T-cell (primary cell): ENCODE data around the gene INSYN2A. TPM values are rescaled to one million over a fixed set of nuclear protein-coding genes. Genes with fewer than 3 reads are reported as not detected.

ENCODE experiments used
- ATAC-seq, 4 experiments: fragments of 200-7000 bp in 3 of 4; fragments of 150-1000 bp in 1 of 4; cut with Tn5 transposase; replicated peaks in 1 of 4; 1 replicate in 3 of 4; 2 replicates in 1 of 4; pipeline ENCODE4 v1.10.0; 2021; ENCODE audit warnings: moderate library complexity in 3 of 4, mild to moderate bottlenecking in 2 of 4, moderate number of reproducible peaks in 1 of 4
- CTCF ChIA-PET, 2 donors: fragments of 300-600 bp; sonication (Branson Sonifier 250); formaldehyde crosslinking; loops; one replicate each; lab custom pipeline; 2022; ENCODE audit warnings: antibody characterized with exemption in 2 of 2; lab: Charles Lee
- POLR2A ChIA-PET, 2 donors: fragments of 300-600 bp; sonication (Branson Sonifier 250); formaldehyde crosslinking; loops; one replicate each; lab custom pipeline; 2022; ENCODE audit warnings: antibody characterized with exemption in 2 of 2; lab: Charles Lee
- DNase-seq, 35 experiments: peaks; one replicate each; pipeline versions ENCODE4 v3.0.0 to v3.0.0-alpha.2; 2013 to 2023
- H3K27ac ChIP-seq: one replicate; pipeline ENCODE4 v1.5.1; 2013; ENCODE audit warnings: low read length
- H3K27me3 ChIP-seq, 2 experiments: replicated peaks in 1 of 2; 1 replicate in 1 of 2; 2 replicates in 1 of 2; pipeline versions ENCODE4 v1.6.1 to v1.7.0; 2013; ENCODE audit warnings: low read length in 1 of 2, mixed read lengths in 1 of 2; ENCODE audit not compliant: control insufficient read depth in 2 of 2, insufficient read depth in 2 of 2; ENCODE audit errors: extremely low read depth in 1 of 2
- H3K36me3 ChIP-seq, 2 donors: 1 replicate in 1 of 2; 2 replicates in 1 of 2; pipeline versions ENCODE4 v1.6.1 to v1.7.0; 2013; ENCODE audit warnings: low read length in 1 of 2; ENCODE audit not compliant: control insufficient read depth in 2 of 2, insufficient read depth in 1 of 2; ENCODE audit errors: extremely low read depth in 1 of 2
- H3K4me1 ChIP-seq, 2 experiments: 1 replicate in 1 of 2; 2 replicates in 1 of 2; pipeline versions ENCODE4 v1.6.1 to v1.7.0; 2013; ENCODE audit warnings: low read length in 2 of 2, mixed read lengths in 1 of 2; ENCODE audit not compliant: insufficient read depth in 2 of 2, control insufficient read depth in 1 of 2; ENCODE audit errors: extremely low read depth in 1 of 2
- H3K4me3 ChIP-seq, 2 donors: 1 replicate in 1 of 2; 2 replicates in 1 of 2; pipeline versions ENCODE4 v1.5.1 to v1.7.0; 2013; ENCODE audit warnings: mild to moderate bottlenecking in 2 of 2, low read length in 1 of 2, moderate library complexity in 1 of 2; ENCODE audit not compliant: control insufficient read depth in 1 of 2; ENCODE audit errors: extremely low read depth in 1 of 2
- H3K9me3 ChIP-seq: 2 replicates; pipeline ENCODE4 v1.7.0; 2013
- H3K27ac Mint-ChIP-seq, 2 donors: one replicate each; pipeline ENCODE4 v1.8.0; 2020 to 2021; ENCODE audit warnings: mild to moderate bottlenecking in 2 of 2, mixed read lengths in 2 of 2
- H3K27me3 Mint-ChIP-seq, 2 donors: one replicate each; pipeline ENCODE4 v1.8.0; 2021 to 2022; ENCODE audit warnings: mixed read lengths in 2 of 2
- H3K36me3 Mint-ChIP-seq: one replicate; pipeline ENCODE4 v1.8.0; 2021; ENCODE audit warnings: mixed read lengths
- H3K4me1 Mint-ChIP-seq, 3 donors: one replicate each; pipeline ENCODE4 v1.8.0; 2020 to 2022; ENCODE audit warnings: mixed read lengths in 3 of 3, mild to moderate bottlenecking in 1 of 3
- H3K4me3 Mint-ChIP-seq, 3 donors: one replicate each; pipeline ENCODE4 v1.8.0; 2020 to 2022; ENCODE audit warnings: mild to moderate bottlenecking in 3 of 3, mixed read lengths in 3 of 3, moderate library complexity in 3 of 3
- H3K9me3 Mint-ChIP-seq, 3 donors: one replicate each; pipeline ENCODE4 v1.8.0; 2020 to 2022; ENCODE audit warnings: mixed read lengths in 3 of 3
- WGBS: methylation state at CpG from one replicate; pipeline ENCODE4 v1.1.5; 2013; ENCODE audit warnings: missing lambda C conversion rate; ENCODE audit not compliant: insufficient coverage; 5-methylcytosine and 5-hydroxymethylcytosine counted together
- total RNA-seq, 35 experiments: library from RNA in 6 of 35; stranded (reverse) in 6 of 35; fragments of 120-200 nt in 1 of 35; gene quantifications; one replicate each; pipeline versions ENCODE4 v1.2.1 to v1.2.4 and lab custom pipeline; 2013 to 2026

The INSYN2A gene
- total RNA-seq, 5 donors from 2014 or later (not counting 1 experiment from before 2014, with no cell fraction given), result not detected

DNA sequence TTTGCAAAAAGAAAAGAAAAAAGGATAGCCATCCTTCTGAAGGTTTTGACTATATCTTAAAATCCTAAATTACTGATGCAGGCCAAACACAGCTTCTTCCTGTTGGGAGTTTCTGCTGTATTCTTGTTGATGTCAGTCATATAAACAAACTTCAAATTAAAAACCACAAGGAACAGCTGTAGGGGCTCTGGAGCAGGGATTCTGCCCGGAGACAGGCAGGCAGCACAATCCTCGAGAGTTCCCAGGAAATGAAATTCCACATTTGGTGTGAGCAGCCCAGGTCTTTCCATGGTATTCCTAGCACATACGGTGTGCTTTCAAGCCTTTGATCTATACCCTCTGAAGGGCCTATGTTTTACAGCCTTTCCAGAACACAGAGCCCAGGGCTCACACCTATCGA is 43.2 kb downstream of the INSYN2A start:
- H3K4me1 ChIP-seq, result no peaks in the 10 kb centered on the region
- ChIA-PET POLR2A (no interaction called here), CTCF (no interaction called here)
- H3K27ac Mint-ChIP-seq, result no peak overlapping the region
- WGBS, result 87% methylated on average over 3 of the region's 4 CpGs
- no peaks in the 10 kb centered on the region for H3K9me3 ChIP-seq
- peaks cover 0 to 4% (median 0%) of the 10 kb centered on the region in 3 donors for H3K9me3 Mint-ChIP-seq
- H3K27ac ChIP-seq, result no peak overlapping the region
- H3K27me3 ChIP-seq, result no peaks in the 10 kb centered on the region
- H3K27me3 Mint-ChIP-seq, result peaks cover 0 to 5% of the 10 kb centered on the region in 2 donors
- H3K36me3 Mint-ChIP-seq, result no peaks in the 10 kb centered on the region
- no peak overlapping the region for H3K4me3 Mint-ChIP-seq
- no peak overlapping the region for H3K4me3 ChIP-seq
- DNase-seq (no peak), ATAC-seq (no peak)
- H3K36me3 ChIP-seq, result no peaks in the 10 kb centered on the region
- H3K4me1 Mint-ChIP-seq, result no peaks in the 10 kb centered on the region

DNA sequence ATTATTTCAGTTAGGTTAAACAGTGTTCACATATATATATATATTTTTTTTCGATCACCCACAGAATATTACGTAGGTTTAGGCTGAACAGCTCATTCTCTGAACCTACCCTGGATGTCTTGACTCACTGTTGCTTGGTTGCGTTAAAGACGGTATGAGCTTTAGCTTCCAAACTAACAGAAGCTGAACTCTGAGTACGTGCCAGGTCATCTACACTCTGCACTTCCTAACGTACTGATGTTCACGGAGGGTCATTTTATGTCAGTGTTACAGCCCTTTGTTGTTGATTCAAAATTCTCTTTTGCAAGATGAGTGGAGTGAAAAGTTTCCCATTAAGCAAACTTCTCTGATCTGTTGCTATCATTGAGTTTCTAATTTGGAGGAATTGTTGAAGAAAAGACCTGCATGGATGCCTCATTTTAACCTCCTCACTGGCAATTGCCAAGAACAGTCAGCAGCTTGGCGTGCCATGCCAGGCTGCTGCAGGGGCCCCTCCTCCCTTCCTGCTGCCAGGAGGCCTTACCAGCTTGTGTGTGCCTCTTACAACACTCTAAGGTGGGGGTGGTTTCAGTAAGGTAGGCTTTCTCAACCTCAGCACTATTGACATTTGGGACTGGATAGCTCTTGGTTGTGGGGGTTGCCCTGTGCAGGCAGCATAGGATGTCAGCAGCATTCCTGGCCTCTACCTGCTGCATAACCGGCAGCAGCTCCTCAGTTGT is 44.3 kb downstream of the INSYN2A start:
- Mint-ChIP-seq H3K36me3 (no peaks in the 10 kb centered on the region), H3K27ac (no peak overlapping the region), H3K9me3 (no peaks in the 10 kb centered on the region), H3K4me1 (no peaks in the 10 kb centered on the region), H3K4me3 (no peak overlapping the region), H3K27me3 (peaks cover 0 to 5% of the 10 kb centered on the region in 2 donors)
- H3K9me3 ChIP-seq, result no peaks in the 10 kb centered on the region
- POLR2A ChIA-PET, result no interaction called here
- no peaks in the 10 kb centered on the region for H3K4me1 ChIP-seq
- CTCF ChIA-PET, result no interaction called here
- no peak for ATAC-seq
- peaks cover 0 to 3% of the 10 kb centered on the region in 2 experiments for H3K27me3 ChIP-seq
- DNase-seq, result no peak
- WGBS, result 88% methylated on average over 5 of the region's 9 CpGs
- H3K36me3 ChIP-seq, result no peaks in the 10 kb centered on the region
- H3K27ac ChIP-seq, result no peak overlapping the region
- H3K4me3 ChIP-seq, result no peak overlapping the region

DNA sequence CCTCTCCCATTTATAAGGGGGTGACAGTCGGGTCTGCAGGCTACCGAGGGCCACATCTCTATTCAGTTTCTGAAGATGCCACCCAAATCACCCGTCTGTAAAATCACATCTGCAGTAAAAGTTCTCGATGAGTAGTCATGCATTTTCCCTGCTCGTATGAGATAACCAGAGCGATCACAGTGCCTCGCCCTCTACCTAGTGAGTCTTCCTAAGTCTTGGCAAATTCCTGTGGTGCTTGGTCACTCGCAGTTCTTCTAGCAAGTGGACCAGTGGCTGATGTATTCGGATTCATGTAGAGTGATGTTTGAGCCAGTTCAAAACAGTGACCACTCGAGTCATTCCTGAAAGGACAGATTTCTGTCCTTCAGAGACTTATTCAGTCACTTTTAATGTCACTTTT is 44.9 kb downstream of the INSYN2A start:
- Mint-ChIP-seq H3K27ac (no peak overlapping the region), H3K9me3 (no peaks in the 10 kb centered on the region), H3K4me1 (no peaks in the 10 kb centered on the region), H3K4me3 (no peak overlapping the region), H3K27me3 (no peaks in the 10 kb centered on the region), H3K36me3 (no peaks in the 10 kb centered on the region)
- no peak for ATAC-seq
- Histone ChIP-seq H3K4me3 (no peak overlapping the region), H3K9me3 (no peaks in the 10 kb centered on the region), H3K4me1 (no peaks in the 10 kb centered on the region), H3K27me3 (peaks cover 0 to 5% of the 10 kb centered on the region in 2 experiments), H3K36me3 (no peaks in the 10 kb centered on the region), H3K27ac (no peak overlapping the region)
- ChIA-PET CTCF (no interaction called here), POLR2A (no interaction called here)
- 94% methylated on average over 8 of the region's 10 CpGs for WGBS
- DNase-seq, result no peak

DNA sequence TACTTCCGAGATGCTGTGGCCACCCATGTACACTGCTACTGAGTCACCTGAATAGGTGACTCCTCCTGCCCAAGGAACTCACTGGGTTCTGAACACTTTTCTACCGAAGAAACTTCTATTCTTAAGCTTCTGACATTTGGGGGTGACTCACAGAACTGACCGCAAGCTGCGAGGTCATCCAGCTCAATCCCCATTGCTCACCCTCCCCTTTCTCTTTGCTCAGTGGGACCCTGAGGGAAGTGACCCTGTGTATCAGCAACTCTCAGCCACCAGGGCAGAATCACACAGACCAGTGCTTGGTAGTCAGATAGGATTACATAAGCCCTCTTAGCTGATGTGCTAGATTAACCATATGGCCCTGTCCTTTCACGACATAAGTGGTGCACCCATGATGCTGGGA is 46.3 kb downstream of the INSYN2A start:
- Histone ChIP-seq H3K9me3 (no peaks in the 10 kb centered on the region), H3K27ac (no peak overlapping the region), H3K36me3 (no peaks in the 10 kb centered on the region), H3K27me3 (peaks cover 0 to 8% of the 10 kb centered on the region in 2 experiments), H3K4me1 (no peaks in the 10 kb centered on the region), H3K4me3 (no peak overlapping the region)
- ChIA-PET CTCF (no interaction called here), POLR2A (no interaction called here)
- DNase-seq (no peak), ATAC-seq (no peak)
- no peak overlapping the region for H3K27ac Mint-ChIP-seq
- H3K9me3 Mint-ChIP-seq, result no peaks in the 10 kb centered on the region
- no peak overlapping the region for H3K4me3 Mint-ChIP-seq
- 74% methylated on average over 3 of the region's 5 CpGs for WGBS
- H3K4me1 Mint-ChIP-seq, result no peaks in the 10 kb centered on the region
- H3K36me3 Mint-ChIP-seq, result no peaks in the 10 kb centered on the region
- H3K27me3 Mint-ChIP-seq, result no peaks in the 10 kb centered on the region

DNA sequence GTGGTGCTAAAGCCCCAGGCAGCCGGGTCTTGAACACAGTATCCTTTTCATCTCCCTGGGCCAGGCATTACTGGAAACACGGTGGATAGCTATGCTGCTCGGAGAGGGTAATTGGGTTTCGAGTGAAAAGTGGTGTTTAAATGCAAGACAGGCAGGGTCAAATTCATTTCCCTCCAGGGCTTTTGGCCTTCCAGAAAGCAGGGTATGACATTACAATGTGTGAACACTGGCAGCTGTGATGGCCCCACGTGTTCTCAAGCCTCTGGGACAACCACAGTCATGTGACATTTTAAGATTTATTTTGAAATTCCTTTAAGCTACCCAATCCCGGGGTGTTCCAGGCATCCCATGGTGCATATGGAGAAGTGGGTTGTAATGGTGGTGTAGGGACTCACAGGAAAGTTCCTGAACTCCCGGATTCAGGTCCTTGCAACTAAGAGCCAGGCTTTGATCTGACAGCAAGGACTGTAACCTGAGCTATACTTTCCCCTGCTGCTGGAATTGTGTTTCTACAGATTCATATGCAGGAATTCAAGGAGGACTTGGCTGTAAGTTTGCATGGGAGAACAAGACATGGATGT is 46.8 kb downstream of the INSYN2A start:
- no peak overlapping the region for H3K4me3 Mint-ChIP-seq

DNA sequence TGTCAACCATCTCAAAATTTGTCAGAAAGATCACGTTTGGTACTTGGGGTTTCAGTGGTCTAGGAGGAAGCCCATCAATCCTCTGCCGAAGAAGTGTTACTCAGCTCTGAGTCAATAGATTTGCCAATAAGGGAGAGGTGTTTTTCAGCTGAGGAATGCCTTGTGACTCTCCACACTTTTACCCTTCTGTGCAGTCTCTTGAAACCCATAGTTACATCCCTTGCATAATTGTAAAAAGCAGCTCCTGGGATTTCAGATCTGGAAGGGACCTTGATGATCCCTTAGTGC is 47.5 kb downstream of the INSYN2A start:
- Histone ChIP-seq H3K9me3 (no peaks in the 10 kb centered on the region), H3K4me1 (no peaks in the 10 kb centered on the region), H3K36me3 (no peaks in the 10 kb centered on the region), H3K27me3 (peaks cover 0 to 11% of the 10 kb centered on the region in 2 experiments), H3K27ac (no peak overlapping the region), H3K4me3 (no peak overlapping the region)
- DNase-seq (no peak), ATAC-seq (no peak)
- 17% methylated on average over 1 of the region's 2 CpGs for WGBS
- Mint-ChIP-seq H3K36me3 (no peaks in the 10 kb centered on the region), H3K27me3 (no peaks in the 10 kb centered on the region), H3K9me3 (no peaks in the 10 kb centered on the region), H3K4me1 (no peaks in the 10 kb centered on the region), H3K27ac (no peak overlapping the region), H3K4me3 (no peak overlapping the region)
- CTCF ChIA-PET, result no interaction called here
- POLR2A ChIA-PET, result no interaction called here

More for the DNA sequence above, 46.8 kb downstream of the INSYN2A start:
- Mint-ChIP-seq H3K27me3 (no peaks in the 10 kb centered on the region), H3K4me1 (no peaks in the 10 kb centered on the region), H3K9me3 (no peaks in the 10 kb centered on the region), H3K27ac (no peak overlapping the region), H3K36me3 (no peaks in the 10 kb centered on the region)
- Histone ChIP-seq H3K27me3 (peaks cover 0 to 11% of the 10 kb centered on the region in 2 experiments), H3K9me3 (no peaks in the 10 kb centered on the region), H3K4me3 (no peak overlapping the region), H3K36me3 (no peaks in the 10 kb centered on the region), H3K4me1 (no peaks in the 10 kb centered on the region), H3K27ac (no peak overlapping the region)
- ATAC-seq (no peak), DNase-seq (no peak)
- ChIA-PET CTCF (no interaction called here), POLR2A (no interaction called here)
- WGBS, result 79% methylated on average over 5 of the region's 7 CpGs
